ENCODE data around the gene CSNK1E.
A peak's percentile ranks its signal among the peaks of the same experiment; 100 is the strongest.

Gene CSNK1E

GRCh38 chr22:38294193-38294592, 23.0 kb downstream of the CSNK1E start:
- Histone ChIP-seq H3K9me2 (replicated peaks; ENCODE audit: control insufficient read depth, low read length) (no peaks in the 10 kb centered on the region), H3K4me2 (ENCODE audit: low read length) (no peak overlapping the region), H3K79me2 (ENCODE audit: control insufficient read depth, low read length) (no peaks in the 10 kb centered on the region), H3K4me3 (ENCODE audit: low read length) (no peak overlapping the region), H3K9me3 (ENCODE audit: control insufficient read depth, insufficient read depth, low read length) (no peaks in the 10 kb centered on the region), H4K20me1 (ENCODE audit: control insufficient read depth, insufficient read depth, low read depth, low read length) (no peaks in the 10 kb centered on the region; the same call in 1 of the 2 replicates), H3K36me3 (ENCODE audit: control insufficient read depth, low read length) (peaks cover 80% of the 10 kb centered on the region), H3K27me3 (ENCODE audit: control insufficient read depth, low read length) (no peaks in the 10 kb centered on the region), H3F3A (ENCODE audit: control insufficient read depth, insufficient read depth) (peaks cover 4% of the 10 kb centered on the region; the same call in 1 of the 2 replicates), H3K27ac (ENCODE audit: low read depth, low read length) (no peak overlapping the region), H3K4me1 (ENCODE audit: control insufficient read depth, low read length) (peaks cover 7% of the 10 kb centered on the region)
- TF ChIP-seq CTCF (IDR thresholded peaks at IDR 0.05; ENCODE audit: low read depth, low read length, poor library complexity, severe bottlenecking) (no peak), EZH2phosphoT487 (IDR thresholded peaks at IDR 0.05; ENCODE audit: borderline replicate concordance, low read length) (no peak)

- Histone ChIP-seq H3F3A (ENCODE audit: control insufficient read depth, insufficient read depth) (peaks cover 4% of the 10 kb centered on the region; the same call in 1 of the 2 replicates), H3K4me1 (ENCODE audit: control insufficient read depth, low read length) (peaks cover 7% of the 10 kb centered on the region)
Measured at GRCh38 chr22:38292694-38293093, 24.5 kb downstream of the CSNK1E start.

GRCh38 chr22:38291201-38291777, 25.9 kb downstream of the CSNK1E start:
- Histone ChIP-seq H3K9me3 (ENCODE audit: control insufficient read depth, insufficient read depth, low read length) (no peaks in the 10 kb centered on the region), H3K27ac (ENCODE audit: low read depth, low read length) (no peak overlapping the region), H3K79me2 (ENCODE audit: control insufficient read depth, low read length) (no peaks in the 10 kb centered on the region), H3F3A (ENCODE audit: control insufficient read depth, insufficient read depth) (peaks cover 4% of the 10 kb centered on the region; the same call in 1 of the 2 replicates), H3K36me3 (ENCODE audit: control insufficient read depth, low read length) (peaks cover 51% of the 10 kb centered on the region), H3K4me2 (ENCODE audit: low read length) (no peak overlapping the region), H3K4me1 (ENCODE audit: control insufficient read depth, low read length) (peaks cover 7% of the 10 kb centered on the region), H3K9me2 (replicated peaks; ENCODE audit: control insufficient read depth, low read length) (no peaks in the 10 kb centered on the region), H3K27me3 (ENCODE audit: control insufficient read depth, low read length) (no peaks in the 10 kb centered on the region), H3K4me3 (ENCODE audit: low read length) (no peak overlapping the region), H4K20me1 (ENCODE audit: control insufficient read depth, insufficient read depth, low read depth, low read length) (no peaks in the 10 kb centered on the region)
- TF ChIP-seq CTCF (IDR thresholded peaks at IDR 0.05; ENCODE audit: low read depth, low read length, poor library complexity, severe bottlenecking) (peak; percentile 23), EZH2phosphoT487 (IDR thresholded peaks at IDR 0.05; ENCODE audit: borderline replicate concordance, low read length) (no peak)

More at GRCh38 chr22:38292694-38293093, 24.5 kb downstream of the CSNK1E start:
- TF ChIP-seq CTCF (IDR thresholded peaks at IDR 0.05; ENCODE audit: low read depth, low read length, poor library complexity, severe bottlenecking) = no peak
- no peak for TF ChIP-seq EZH2phosphoT487 (IDR thresholded peaks at IDR 0.05; ENCODE audit: borderline replicate concordance, low read length)
- H3K9me3 ChIP-seq (ENCODE audit: control insufficient read depth, insufficient read depth, low read length) = no peaks in the 10 kb centered on the region
- H3K79me2 ChIP-seq (ENCODE audit: control insufficient read depth, low read length) = no peaks in the 10 kb centered on the region
- H4K20me1 ChIP-seq (ENCODE audit: control insufficient read depth, insufficient read depth, low read depth, low read length) = no peaks in the 10 kb centered on the region; the same call in 1 of the 2 replicates
- H3K4me2 ChIP-seq (ENCODE audit: low read length) = no peak overlapping the region
- peaks cover 65% of the 10 kb centered on the region for H3K36me3 ChIP-seq (ENCODE audit: control insufficient read depth, low read length)
- H3K27ac ChIP-seq (ENCODE audit: low read depth, low read length) = no peak overlapping the region
- H3K27me3 ChIP-seq (ENCODE audit: control insufficient read depth, low read length) = no peaks in the 10 kb centered on the region
- H3K9me2 ChIP-seq (replicated peaks; ENCODE audit: control insufficient read depth, low read length) = no peaks in the 10 kb centered on the region
- H3K4me3 ChIP-seq (ENCODE audit: low read length) = no peak overlapping the region
